ENCODE measurements around the gene RELL2. TPM values are rescaled to one million over a fixed set of nuclear protein-coding genes. Genes with fewer than 3 reads are reported as not detected.

RELL2 gene
- total RNA-seq, 3 donors from 2014 or later (not counting 1 experiment from before 2014, with no cell fraction given): 5.7 to 6.6 (median 6.1) TPM

DNA sequence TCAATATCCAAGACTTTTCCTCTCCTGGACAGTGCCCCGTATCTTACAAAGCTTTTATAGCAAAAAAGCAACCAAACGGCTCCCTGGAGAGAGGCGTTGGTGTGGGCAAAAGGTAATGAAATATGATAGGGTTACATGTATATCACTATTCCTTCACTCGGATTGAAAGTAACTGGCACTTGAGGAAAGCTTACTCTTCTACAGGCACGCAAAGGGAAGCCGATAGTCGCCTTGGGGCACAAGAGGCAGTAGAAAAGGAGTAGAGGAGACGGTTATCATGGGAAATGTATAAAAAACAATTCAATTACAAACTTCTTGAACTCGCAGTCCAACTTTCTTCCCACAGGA is 19.1 kb upstream of the RELL2 start:
- TF ChIP-seq, protein P1, sequence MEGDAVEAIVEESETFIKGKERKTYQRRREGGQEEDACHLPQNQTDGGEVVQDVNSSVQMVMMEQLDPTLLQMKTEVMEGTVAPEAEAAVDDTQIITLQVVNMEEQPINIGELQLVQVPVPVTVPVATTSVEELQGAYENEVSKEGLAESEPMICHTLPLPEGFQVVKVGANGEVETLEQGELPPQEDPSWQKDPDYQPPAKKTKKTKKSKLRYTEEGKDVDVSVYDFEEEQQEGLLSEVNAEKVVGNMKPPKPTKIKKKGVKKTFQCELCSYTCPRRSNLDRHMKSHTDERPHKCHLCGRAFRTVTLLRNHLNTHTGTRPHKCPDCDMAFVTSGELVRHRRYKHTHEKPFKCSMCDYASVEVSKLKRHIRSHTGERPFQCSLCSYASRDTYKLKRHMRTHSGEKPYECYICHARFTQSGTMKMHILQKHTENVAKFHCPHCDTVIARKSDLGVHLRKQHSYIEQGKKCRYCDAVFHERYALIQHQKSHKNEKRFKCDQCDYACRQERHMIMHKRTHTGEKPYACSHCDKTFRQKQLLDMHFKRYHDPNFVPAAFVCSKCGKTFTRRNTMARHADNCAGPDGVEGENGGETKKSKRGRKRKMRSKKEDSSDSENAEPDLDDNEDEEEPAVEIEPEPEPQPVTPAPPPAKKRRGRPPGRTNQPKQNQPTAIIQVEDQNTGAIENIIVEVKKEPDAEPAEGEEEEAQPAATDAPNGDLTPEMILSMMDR (IDR thresholded peaks at IDR 0.05): no peak
- Histone ChIP-seq H3K4me3 (ENCODE audit: low read length) (peak overlapping the region; percentile 98), H3K27me3 (ENCODE audit: control insufficient read depth, insufficient read depth, low read length) (no peaks in the 10 kb centered on the region), H3K27ac (ENCODE audit: low read length) (peak overlapping the region; percentile 95), H3K9me3 (ENCODE audit: control insufficient read depth, insufficient read depth, low read length) (no peaks in the 10 kb centered on the region), H3K36me3 (ENCODE audit: control insufficient read depth, insufficient read depth, low read length) (peaks cover 23% of the 10 kb centered on the region), H3K4me1 (ENCODE audit: control insufficient read depth, insufficient read depth, low read length) (peaks cover 22% of the 10 kb centered on the region)
- peaks cover 17% of the 10 kb centered on the region for H3K36me3 Mint-ChIP-seq
- WGBS (ENCODE audit: insufficient coverage): 0% methylated on average over 1 of the region's 9 CpGs
- no peaks in the 10 kb centered on the region for H3K9me3 Mint-ChIP-seq
- no peaks in the 10 kb centered on the region for H3K27me3 Mint-ChIP-seq (ENCODE audit: low read depth in 2 of 2)
- DNase-seq (peak in 1 of 2 donors; percentile 43), ATAC-seq (no peak)
- peak overlapping the region; percentile 100 for H3K4me3 Mint-ChIP-seq
- peak overlapping the region; percentile 93 to 96 for H3K27ac Mint-ChIP-seq
- intact Hi-C loops (cut with micrococcal nuclease): loop anchor here (2.0 kb wide), 1 partner anchor 19 kb away; the partner anchor contains the start of genes HDAC3 and RELL2
- peaks cover 50 to 52% of the 10 kb centered on the region in 2 donors for H3K4me1 Mint-ChIP-seq

DNA sequence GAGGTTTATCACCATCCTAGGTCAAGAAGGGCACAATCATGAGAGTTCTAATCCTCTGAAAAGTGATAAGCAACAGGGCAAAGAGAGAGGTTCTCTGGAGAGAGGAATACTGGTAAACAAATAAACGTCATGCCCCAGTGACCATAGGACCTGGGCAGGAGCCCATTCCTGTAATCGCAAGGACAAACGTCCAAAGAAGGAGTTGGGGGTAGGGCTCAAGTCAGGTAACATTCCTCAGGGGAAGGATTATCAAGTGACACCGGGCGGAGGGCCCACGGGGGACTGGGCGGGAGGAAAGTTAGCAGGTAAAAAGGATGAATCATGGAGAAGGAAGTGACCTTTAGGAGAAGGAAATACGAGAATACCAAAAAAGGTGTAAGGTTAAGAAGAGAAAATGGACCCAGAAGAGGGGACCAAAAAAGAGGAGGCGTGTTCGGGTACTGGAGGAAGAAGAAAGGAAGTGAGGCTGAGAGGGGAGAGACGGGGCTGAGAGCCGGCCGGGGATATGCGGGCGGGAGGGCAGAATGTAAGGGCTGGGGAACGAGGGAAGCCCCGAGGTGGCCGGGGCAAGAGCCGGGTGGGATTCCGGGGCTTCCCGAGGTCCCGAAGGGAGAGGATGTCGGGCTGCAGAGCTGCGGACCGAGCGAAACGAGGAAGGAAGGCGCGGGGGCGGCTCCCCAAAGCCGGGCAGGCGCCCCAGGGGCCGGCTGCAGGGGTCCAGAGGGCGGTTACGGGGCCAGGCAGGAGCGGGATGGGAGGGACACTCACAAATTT is 18.6 kb upstream of the RELL2 start:
- Mint-ChIP-seq H3K9me3 (no peaks in the 10 kb centered on the region), H3K4me3 (peak overlapping the region; percentile 100), H3K4me1 (peaks cover 45 to 46% of the 10 kb centered on the region in 2 donors), H3K36me3 (peaks cover 19% of the 10 kb centered on the region), H3K27ac (peak overlapping the region; percentile 93 to 96), H3K27me3 (ENCODE audit: low read depth in 2 of 2) (no peaks in the 10 kb centered on the region)
- TF ChIP-seq, protein P1 (IDR thresholded peaks at IDR 0.05): no peak
- H3K27me3 ChIP-seq (ENCODE audit: control insufficient read depth, insufficient read depth, low read length): no peaks in the 10 kb centered on the region
- under 1% methylated on average over 36 of the region's 36 CpGs for WGBS (ENCODE audit: insufficient coverage)
- H3K27ac ChIP-seq (ENCODE audit: low read length): peak overlapping the region; percentile 95
- H3K4me3 ChIP-seq (ENCODE audit: low read length): peak overlapping the region; percentile 98
- DNase-seq (peak; percentile 26 to 72), ATAC-seq (peak; percentile 22 to 54 (median 26))
- intact Hi-C loops (cut with micrococcal nuclease): loop anchor here (2.0 kb wide), 1 partner anchor 19 kb away; the partner anchor contains the start of genes HDAC3 and RELL2
- H3K4me1 ChIP-seq (ENCODE audit: control insufficient read depth, insufficient read depth, low read length): peaks cover 26% of the 10 kb centered on the region
- H3K36me3 ChIP-seq (ENCODE audit: control insufficient read depth, insufficient read depth, low read length): peaks cover 23% of the 10 kb centered on the region
- H3K9me3 ChIP-seq (ENCODE audit: control insufficient read depth, insufficient read depth, low read length): no peaks in the 10 kb centered on the region

DNA sequence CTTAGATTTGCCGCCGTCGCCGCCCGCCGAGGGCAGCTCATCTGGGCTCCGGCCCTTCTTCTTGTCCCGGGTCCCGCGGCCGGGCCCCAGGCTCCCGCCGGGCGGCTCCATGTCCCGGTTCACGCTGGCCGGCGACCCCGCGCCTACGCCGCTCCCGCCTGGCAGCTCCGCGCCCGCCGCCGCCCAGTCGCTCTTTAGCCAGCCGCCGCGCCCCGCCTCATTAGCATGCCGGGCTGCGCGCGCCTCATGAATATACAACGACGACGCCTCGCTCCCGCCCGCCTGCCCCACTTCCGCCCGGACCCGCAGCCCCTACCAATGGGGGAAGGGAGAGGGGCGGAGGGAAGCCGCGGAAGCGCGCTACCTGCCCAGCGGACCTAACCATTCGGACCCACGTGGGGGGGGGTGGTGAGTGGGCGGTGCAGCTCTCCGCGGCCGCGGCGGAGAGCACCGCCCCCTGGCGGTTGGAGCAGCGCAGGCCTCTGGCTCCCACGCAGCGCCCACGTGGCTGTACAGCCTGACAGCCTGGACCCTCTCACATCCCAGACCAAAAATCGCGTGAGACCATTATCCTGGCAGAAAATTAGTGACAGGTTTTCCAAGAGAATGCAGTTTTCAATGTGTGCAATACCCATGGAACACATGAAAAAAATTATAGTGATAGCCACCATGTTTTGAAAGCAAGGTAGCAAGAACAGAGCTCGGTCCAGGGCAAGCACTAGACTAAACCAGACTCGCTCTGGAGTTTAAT is 17.8 kb upstream of the RELL2 start, which contains the start of gene DIAPH1:
TSS of gene DIAPH1 (minus strand) at position 197 of the 751 bp plus-strand sequence. CDS start at position 111, 86 bp downstream.
- peaks cover 37 to 38% of the 10 kb centered on the region in 2 donors for H3K4me1 Mint-ChIP-seq
- peak within 1 kb of the TSS; percentile 95 for H3K27ac ChIP-seq (ENCODE audit: low read length)
- peaks cover 26% of the 10 kb centered on the region for H3K4me1 ChIP-seq (ENCODE audit: control insufficient read depth, insufficient read depth, low read length)
- H3K4me3 ChIP-seq (ENCODE audit: low read length): peak within 1 kb of the TSS; percentile 98
- H3K4me3 Mint-ChIP-seq: peak within 1 kb of the TSS; percentile 100
- TF ChIP-seq, protein P1 (IDR thresholded peaks at IDR 0.05): peak; percentile 94
- peak; percentile 93 to 99 (median 95) for ATAC-seq
- H3K9me3 Mint-ChIP-seq: no peaks in the 10 kb centered on the region
- peak; percentile 96 to 98 for DNase-seq
- peak within 1 kb of the TSS; percentile 93 to 96 for H3K27ac Mint-ChIP-seq
- H3K9me3 ChIP-seq (ENCODE audit: control insufficient read depth, insufficient read depth, low read length): no peaks in the 10 kb centered on the region
- H3K27me3 Mint-ChIP-seq (ENCODE audit: low read depth in 2 of 2): no peaks in the 10 kb centered on the region
- intact Hi-C loops (cut with micrococcal nuclease): loop anchor here (1.0 to 2.0 kb wide), 4 partner anchors 14 to 55 kb away; partner anchors contain the start of genes HDAC3 and RELL2
- no peaks in the 10 kb centered on the region for H3K27me3 ChIP-seq (ENCODE audit: control insufficient read depth, insufficient read depth, low read length)
- WGBS (ENCODE audit: insufficient coverage): 2% methylated on average over 70 of the region's 70 CpGs
- peaks cover 25% of the 10 kb centered on the region for H3K36me3 ChIP-seq (ENCODE audit: control insufficient read depth, insufficient read depth, low read length)
- H3K36me3 Mint-ChIP-seq: peaks cover 26% of the 10 kb centered on the region

Measured in natural killer cell (primary cell).